Activated T-helper 17 cell treated with anti-CD3 and anti-CD28 coated beads, Interleukin-2, amount 50 U/mL, for 72 hours (primary cell): ENCODE results near the gene MOV10L1. TPM values are rescaled to one million over a fixed set of nuclear protein-coding genes. Genes with fewer than 3 reads are reported as not detected.
"Not testable (repeated sequence)": the region's sequence is repeated elsewhere in the genome, so short reads cannot be mapped to it uniquely, and the experiment has no call there.

Experiments
- ATAC-seq: fragments of 150-1000 bp; cut with Tn5 transposase; replicated peaks from 2 replicates; pipeline ENCODE4 v1.10.0; 2021; ENCODE audit warnings: mild to moderate bottlenecking, moderate library complexity
- H3K27ac Mint-ChIP-seq: one replicate; pipeline ENCODE4 v1.8.0; 2022; ENCODE audit warnings: mixed read lengths
- H3K27me3 Mint-ChIP-seq: one replicate; pipeline ENCODE4 v1.8.0; 2022; ENCODE audit warnings: mixed read lengths
- H3K36me3 Mint-ChIP-seq: one replicate; pipeline ENCODE4 v1.8.0; 2022; ENCODE audit warnings: low read depth, mild to moderate bottlenecking, mixed read lengths
- H3K4me1 Mint-ChIP-seq: one replicate; pipeline ENCODE4 v1.8.0; 2022; ENCODE audit warnings: mixed read lengths
- H3K4me3 Mint-ChIP-seq: one replicate; pipeline ENCODE4 v1.8.0; 2022; ENCODE audit warnings: mild to moderate bottlenecking, mixed read lengths
- H3K9me3 Mint-ChIP-seq: one replicate; pipeline ENCODE4 v1.8.0; 2022; ENCODE audit warnings: mixed read lengths
- total RNA-seq, 2 donors: library from RNA; stranded (reverse); gene quantifications; one replicate each; pipeline ENCODE4 v1.2.3, GENCODE V29; 2022

MOV10L1 gene
- total RNA-seq, 2 donors from 2014 or later: not detected

DNA sequence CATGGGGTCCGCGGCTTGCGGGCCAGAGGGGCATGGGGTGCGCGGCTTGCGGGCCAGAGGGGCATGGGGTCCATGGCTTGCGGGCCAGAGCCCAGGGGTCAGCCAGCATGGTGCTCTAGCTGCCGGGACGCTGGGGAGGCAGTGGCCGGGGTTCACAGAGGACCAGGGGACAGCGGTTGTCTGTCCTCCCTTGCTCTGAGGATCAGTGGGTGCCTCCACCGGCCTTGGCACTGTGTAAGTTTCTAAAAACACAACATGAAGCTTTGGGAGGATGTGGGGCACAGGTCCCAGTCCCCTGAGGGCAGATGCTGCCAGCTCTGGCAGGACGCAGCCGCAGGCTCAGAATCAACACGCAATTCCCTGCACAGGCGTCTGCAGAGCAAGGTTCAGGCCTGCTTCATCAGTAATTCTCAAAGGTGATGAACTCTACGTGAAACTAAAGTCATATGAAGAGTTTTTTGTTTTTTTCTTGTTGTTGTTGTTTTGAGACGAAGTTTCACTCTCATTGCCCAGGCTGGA, 7.5 kb upstream of the MOV10L1 start:
- ATAC-seq: no peak

DNA sequence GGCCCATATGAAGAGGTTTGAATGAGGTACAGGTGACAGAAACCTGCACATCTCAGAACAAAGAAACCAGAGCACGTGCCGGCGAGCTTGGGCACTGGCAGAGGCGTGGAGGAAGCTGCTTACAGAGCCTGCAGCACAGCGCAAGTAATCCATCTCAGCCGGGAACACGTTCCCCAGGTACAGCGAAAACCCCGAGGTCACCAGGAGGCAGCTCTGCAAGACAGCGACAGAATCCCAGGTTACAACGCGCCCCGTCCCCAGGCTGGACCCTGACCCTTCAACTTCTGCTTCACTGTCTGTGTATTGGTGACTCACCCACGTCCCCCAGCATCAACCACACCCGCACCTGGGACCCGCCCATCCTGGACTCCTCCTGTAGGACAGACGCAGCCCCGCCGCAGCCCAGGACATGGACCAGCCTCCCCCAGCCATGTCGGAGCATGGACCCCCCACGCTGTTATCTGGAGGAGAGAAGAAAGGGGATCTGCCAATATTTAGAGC, 6.8 kb upstream of the MOV10L1 start:
- no peak for ATAC-seq
- Mint-ChIP-seq H3K4me3 (no peak overlapping the region), H3K27ac (no peak overlapping the region), H3K9me3 (no peaks in the 10 kb centered on the region), H3K27me3 (peaks cover 30% of the 10 kb centered on the region), H3K4me1 (peaks cover 7% of the 10 kb centered on the region), H3K36me3 (no peaks in the 10 kb centered on the region)

More for the DNA sequence above, 7.5 kb upstream of the MOV10L1 start:
- Mint-ChIP-seq H3K27ac (no peak overlapping the region), H3K36me3 (no peaks in the 10 kb centered on the region), H3K9me3 (no peaks in the 10 kb centered on the region), H3K4me1 (peaks cover 7% of the 10 kb centered on the region), H3K27me3 (peaks cover 29% of the 10 kb centered on the region), H3K4me3 (no peak overlapping the region)

DNA sequence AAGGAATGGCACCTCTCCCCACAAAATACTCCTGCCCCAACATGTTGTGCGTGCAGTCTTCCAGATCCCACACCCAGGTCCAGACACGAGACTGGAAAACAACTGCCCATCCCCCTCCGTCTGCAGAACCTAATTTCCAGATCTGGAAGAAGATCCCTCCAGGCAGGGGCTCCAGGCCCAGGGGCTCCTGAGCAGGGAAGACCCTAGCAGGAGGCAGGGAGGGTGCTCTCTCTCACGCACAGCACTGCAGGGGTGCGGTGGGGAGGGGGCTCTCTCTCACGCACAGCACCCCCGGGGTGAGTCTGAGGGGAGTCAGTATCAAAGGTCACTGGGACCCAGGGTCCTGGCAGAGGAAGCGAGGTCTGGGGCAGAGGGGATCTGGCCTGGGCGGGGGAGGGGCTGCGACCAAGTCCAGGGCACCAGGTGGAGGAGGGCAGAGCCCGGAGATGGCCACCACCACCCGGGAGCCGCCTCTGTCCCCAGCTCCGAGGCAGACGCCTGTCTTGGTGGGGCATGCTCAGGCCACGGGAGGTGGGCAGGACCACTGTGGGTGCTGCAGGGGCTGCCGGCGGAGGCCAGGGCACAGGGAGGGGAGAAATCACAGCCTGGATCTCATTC, 6.2 kb upstream of the MOV10L1 start:
- no peaks in the 10 kb centered on the region for H3K36me3 Mint-ChIP-seq
- H3K4me1 Mint-ChIP-seq: peaks cover 7% of the 10 kb centered on the region
- H3K27me3 Mint-ChIP-seq: peaks cover 30% of the 10 kb centered on the region
- ATAC-seq: no peak
- H3K4me3 Mint-ChIP-seq: no peak overlapping the region
- no peaks in the 10 kb centered on the region for H3K9me3 Mint-ChIP-seq
- H3K27ac Mint-ChIP-seq: no peak overlapping the region

DNA sequence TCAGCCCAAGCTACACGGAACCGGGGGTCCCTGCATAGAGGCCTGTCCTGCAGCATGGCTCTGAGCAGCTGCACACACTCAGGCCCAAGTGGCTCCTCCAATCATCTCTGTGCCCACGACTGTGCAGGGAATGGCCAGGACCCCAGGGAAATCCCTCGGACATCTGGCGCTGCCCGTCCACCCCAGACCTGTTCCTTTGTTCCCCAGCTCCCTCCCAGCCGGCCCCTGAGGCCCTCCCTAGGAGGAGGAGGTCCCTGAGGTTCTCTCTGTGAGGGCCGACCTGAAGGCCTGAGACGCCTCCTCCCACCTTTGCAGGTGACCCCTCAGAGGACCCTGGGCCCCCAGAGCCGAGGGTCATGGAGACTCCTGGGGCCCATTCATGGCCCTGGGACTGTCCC, 5.7 kb upstream of the MOV10L1 start:
- H3K27ac Mint-ChIP-seq: no peak overlapping the region
- H3K4me1 Mint-ChIP-seq: peaks cover 7% of the 10 kb centered on the region
- H3K9me3 Mint-ChIP-seq: no peaks in the 10 kb centered on the region
- no peaks in the 10 kb centered on the region for H3K36me3 Mint-ChIP-seq
- no peak for ATAC-seq
- H3K4me3 Mint-ChIP-seq: no peak overlapping the region
- peaks cover 30% of the 10 kb centered on the region for H3K27me3 Mint-ChIP-seq

DNA sequence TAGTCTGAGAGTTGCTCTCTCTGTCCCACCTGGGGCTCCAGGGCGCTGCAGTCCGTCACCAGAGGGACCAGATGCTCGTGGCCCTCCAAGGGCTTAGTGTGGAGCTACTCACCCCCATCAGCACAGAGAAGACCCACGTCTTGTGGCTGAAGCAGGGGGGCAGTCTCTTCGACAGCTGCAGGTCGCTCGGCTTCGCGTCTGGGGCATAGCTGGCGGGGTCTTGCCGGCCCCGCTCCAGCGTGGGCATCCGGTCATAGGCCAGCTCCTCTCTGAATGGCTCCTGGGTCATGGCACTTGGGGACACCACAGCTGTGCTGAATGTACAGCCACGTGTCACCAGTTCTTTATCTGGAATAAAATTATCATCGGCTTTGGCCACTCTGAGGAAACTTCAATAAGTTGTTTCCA, 5.2 kb upstream of the MOV10L1 start:
- Mint-ChIP-seq H3K9me3 (no peaks in the 10 kb centered on the region), H3K36me3 (no peaks in the 10 kb centered on the region), H3K4me3 (no peak overlapping the region), H3K27ac (no peak overlapping the region), H3K4me1 (peaks cover 7% of the 10 kb centered on the region), H3K27me3 (peaks cover 30% of the 10 kb centered on the region)
- ATAC-seq: no peak

DNA sequence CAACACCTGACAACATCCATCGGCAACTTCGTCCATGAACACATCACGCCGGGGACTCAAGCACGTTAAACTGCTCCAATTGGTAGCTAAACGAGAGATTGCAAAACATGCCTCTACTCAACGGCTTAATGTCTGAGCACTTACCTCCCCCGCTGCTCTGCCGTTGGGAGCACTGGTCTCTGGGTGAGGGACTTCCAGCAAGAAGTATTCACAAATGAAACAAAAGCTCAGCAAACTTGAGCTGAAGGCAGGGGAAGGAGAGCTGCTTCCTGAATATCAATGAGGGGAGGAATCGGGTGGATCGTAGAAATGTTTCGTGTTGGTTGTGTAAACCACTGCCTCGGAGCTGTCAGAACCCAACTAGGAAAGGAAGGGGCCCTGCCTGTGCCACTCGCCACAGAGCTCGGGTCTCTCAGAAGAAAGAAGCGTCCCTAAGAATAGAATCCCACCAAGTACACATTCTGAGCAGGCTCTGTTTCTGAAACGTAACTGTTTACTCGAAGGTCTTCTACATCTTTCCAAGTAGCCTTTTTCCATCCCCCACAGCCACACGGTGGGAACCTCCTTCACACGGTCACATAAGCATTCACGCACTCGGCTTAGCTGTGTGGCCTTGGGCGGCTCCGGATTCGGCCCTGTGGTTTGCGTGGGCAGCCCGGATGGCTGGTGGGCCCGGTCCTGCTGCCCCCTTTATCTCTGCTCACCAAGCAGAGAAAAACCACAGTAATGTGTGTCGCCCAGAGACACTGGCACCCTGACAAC, 4.4 kb upstream of the MOV10L1 start, which contains the start of gene MLC1:
Gene MLC1 (minus strand): TSS at position 216 of the 762 bp plus-strand sequence. CDS start 524 bp downstream, outside the sequence.
- Mint-ChIP-seq H3K4me1 (peaks cover 7% of the 10 kb centered on the region), H3K27me3 (peaks cover 30% of the 10 kb centered on the region), H3K9me3 (no peaks in the 10 kb centered on the region), H3K36me3 (no peaks in the 10 kb centered on the region), H3K27ac (peak within 1 kb of the TSS; percentile 50), H3K4me3 (no peak within 1 kb of the TSS)
- peak; percentile 29 for ATAC-seq

DNA sequence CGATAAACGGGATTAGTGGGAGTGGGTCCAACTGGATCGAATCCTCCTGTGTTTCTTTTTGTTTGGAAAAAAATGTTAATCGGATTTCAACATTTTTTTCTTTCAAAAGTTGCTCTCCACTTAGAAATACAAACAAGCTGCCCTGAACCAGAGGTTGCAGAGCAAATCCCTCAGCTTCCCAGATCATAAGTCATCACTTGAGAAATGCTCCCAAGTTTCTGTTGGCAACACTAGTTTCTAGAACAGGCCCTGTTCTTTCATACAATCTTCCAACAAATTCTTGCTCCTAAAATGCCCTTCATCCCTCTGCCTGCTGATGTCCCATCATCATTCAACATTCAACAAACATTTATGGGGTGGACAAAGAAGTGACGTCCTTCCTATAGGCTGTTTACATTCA, 3.3 kb upstream of the MOV10L1 start:
- H3K9me3 Mint-ChIP-seq: no peaks in the 10 kb centered on the region
- peaks cover 7% of the 10 kb centered on the region for H3K4me1 Mint-ChIP-seq

DNA sequence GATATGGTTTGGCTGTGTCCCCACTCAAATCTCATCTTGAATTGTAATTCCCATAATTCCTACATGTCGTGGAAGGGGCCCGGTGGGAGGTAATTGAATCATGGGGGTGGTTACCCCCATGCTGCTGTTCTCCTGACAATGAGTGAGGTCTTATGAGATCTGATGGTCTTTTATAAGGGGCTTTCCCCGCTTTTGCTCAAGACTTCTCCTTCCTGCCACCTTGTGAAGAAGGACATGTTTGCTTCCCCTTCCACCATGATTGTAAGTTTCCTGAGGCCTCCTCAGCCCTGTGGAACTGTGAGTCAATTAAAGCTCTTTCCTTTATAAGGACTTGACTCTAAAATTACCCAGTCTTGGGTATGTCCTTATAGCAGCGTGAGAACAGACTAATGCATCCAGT, 2.8 kb upstream of the MOV10L1 start:
- H3K4me1 Mint-ChIP-seq, ATAC-seq, H3K36me3 Mint-ChIP-seq, H3K4me3 Mint-ChIP-seq, H3K27ac Mint-ChIP-seq, H3K9me3 Mint-ChIP-seq: not testable (repeated sequence)
- H3K27me3 Mint-ChIP-seq: peaks cover 19% of the 10 kb centered on the region

More for the DNA sequence above, 3.3 kb upstream of the MOV10L1 start:
- Mint-ChIP-seq H3K27me3 (peaks cover 22% of the 10 kb centered on the region), H3K27ac (no peak overlapping the region), H3K4me3 (no peak overlapping the region), H3K36me3 (no peaks in the 10 kb centered on the region)
- no peak for ATAC-seq

DNA sequence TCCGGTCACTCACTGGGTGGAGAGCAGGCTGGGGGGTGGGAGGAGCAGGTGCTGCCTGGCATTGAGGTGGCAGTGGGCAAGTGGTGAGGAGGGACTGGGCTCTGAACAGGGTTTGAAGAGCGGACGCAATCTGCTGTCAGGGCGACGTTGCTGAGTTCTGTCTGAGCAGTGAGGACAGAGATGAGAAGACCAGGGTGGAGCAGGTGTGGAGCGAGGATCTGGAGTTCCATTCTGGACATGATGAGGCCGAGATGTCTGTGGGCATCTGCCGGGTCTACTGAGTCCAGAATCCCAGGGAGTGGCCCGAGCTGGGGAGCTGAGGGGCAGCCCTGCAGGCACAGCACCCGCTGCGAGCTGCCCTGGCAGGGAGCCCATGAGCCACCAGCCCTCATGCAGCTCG, 2.2 kb upstream of the MOV10L1 start:
- Mint-ChIP-seq H3K27me3 (peaks cover 19% of the 10 kb centered on the region), H3K4me1 (peaks cover 7% of the 10 kb centered on the region), H3K36me3 (no peaks in the 10 kb centered on the region), H3K9me3 (no peaks in the 10 kb centered on the region), H3K4me3 (no peak overlapping the region), H3K27ac (no peak overlapping the region)
- no peak for ATAC-seq

DNA sequence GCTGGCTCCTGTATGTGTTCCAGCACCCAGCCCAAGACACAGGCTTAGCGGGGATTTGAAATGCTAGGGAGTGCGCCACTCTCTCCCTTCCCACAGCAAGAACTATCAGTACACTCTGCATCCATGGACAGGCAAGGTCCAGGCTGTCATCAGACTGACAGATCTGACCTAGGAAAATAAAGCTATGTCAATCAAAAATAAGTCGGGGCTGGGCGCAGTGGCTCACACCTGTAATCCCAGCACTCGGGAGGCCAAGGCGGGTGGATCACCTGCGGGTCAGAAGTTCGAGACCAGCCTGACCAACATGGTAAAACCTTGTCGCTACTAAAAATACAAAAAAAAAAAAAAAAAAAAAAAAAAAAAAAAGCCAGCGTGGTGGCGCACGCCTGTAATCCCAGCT, 1.7 kb upstream of the MOV10L1 start:
- Mint-ChIP-seq H3K4me3 (no peak overlapping the region), H3K9me3 (no peaks in the 10 kb centered on the region), H3K27ac (no peak overlapping the region), H3K27me3 (peaks cover 17% of the 10 kb centered on the region), H3K4me1 (peaks cover 7% of the 10 kb centered on the region), H3K36me3 (no peaks in the 10 kb centered on the region)
- no peak for ATAC-seq

DNA sequence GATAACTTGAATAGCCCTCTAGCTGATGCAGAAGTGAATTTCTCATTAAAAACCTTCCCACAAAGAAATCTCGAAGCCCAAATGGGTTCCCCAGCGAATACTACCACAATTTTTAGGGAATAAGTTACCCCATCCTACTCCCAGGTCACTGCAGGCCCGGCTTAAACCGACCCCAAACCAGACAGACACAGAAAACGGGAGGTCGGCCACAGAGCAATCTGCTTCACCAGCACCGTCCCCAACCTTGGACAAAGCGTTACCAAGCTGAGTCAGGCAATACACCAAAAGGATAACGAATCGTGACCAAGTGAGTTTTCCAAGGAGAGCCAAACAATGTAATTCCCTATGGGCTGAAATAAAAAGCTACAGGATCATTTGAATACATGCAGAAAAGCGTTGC, 575 bp upstream of the MOV10L1 start:
- no peaks in the 10 kb centered on the region for H3K9me3 Mint-ChIP-seq
- H3K27me3 Mint-ChIP-seq: peaks cover 16% of the 10 kb centered on the region
- no peak for ATAC-seq
- H3K4me1 Mint-ChIP-seq: peaks cover 7% of the 10 kb centered on the region
- no peak overlapping the region for H3K4me3 Mint-ChIP-seq
- no peaks in the 10 kb centered on the region for H3K36me3 Mint-ChIP-seq
- no peak overlapping the region for H3K27ac Mint-ChIP-seq

DNA sequence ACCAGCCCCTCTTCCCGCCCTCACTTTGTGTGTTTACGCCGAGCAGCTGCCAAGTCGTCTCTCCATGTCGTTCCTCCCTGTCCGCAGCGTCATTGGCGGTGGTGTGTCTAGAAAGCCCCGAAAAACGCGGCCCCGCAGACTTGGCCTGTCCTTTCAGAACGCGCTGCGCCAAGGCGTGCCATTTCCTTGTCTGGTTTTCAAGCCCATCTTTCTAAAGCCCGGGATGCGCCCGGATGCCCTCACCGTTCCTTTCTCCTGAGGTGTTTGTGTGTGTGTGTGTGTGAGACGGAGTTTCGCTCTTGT, 557 bp downstream of the MOV10L1 start:
- Mint-ChIP-seq H3K27ac (no peak overlapping the region), H3K4me3 (no peak overlapping the region)

DNA sequence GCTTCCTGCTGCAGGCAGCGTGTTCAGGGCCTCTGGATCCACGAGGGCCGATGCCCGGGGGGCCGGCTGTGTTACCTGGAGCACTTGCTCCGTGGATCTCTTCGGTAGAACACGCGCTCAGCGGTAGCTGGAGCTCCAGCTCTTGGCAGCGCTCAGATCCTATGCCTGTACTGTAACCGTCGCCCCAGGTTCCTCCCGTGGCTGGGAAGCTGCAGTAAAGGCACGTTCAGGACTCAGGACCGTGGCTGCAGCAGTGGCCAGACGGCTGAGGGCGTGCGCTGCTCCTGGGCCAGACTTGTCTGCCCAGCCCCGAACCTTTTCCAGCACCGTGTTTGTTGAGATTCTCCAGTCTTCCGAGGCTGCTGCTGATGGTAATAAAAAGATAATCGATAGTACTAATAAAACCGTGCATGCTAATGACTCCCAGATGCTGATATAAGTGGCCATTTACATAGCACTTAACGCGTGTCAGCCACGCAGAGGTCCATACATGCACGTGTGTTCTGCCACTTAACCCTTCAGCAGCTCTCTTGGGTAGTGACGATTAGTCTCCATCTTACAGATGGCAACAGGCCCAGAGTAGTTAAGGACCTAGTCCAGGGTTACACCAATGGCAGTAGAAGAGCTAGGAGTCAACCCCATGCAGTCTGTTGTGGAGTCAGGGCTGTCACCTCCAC, 1.4 kb downstream of the MOV10L1 start:
- Mint-ChIP-seq H3K36me3 (no peaks in the 10 kb centered on the region), H3K4me1 (no peaks in the 10 kb centered on the region), H3K27me3 (peaks cover 14% of the 10 kb centered on the region), H3K27ac (no peak overlapping the region), H3K9me3 (no peaks in the 10 kb centered on the region), H3K4me3 (no peak overlapping the region)
- ATAC-seq: no peak

More for the DNA sequence above, 557 bp downstream of the MOV10L1 start:
- Mint-ChIP-seq H3K27me3 (peaks cover 14% of the 10 kb centered on the region), H3K9me3 (no peaks in the 10 kb centered on the region), H3K36me3 (no peaks in the 10 kb centered on the region), H3K4me1 (peaks cover 2% of the 10 kb centered on the region)
- ATAC-seq: no peak

DNA sequence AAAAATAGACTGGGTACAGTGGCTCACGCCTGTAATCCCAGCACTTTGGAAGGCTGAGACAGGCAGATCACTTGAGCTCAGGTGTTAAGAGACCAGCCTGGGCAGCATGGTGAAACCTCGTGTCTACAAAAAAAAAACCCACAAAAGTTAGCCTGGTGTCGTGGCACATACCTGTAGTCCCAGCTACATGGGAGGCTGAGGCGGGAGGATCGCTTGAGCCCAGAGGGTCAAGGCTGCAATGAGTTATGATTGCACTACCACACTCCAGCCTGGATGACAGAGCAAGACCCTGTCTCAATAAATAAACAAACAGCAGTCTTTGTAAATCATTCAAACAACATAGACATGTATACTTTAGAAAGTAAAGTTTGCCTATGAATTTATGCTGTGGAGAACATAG, 2.5 kb downstream of the MOV10L1 start:
- Mint-ChIP-seq H3K4me1 (no peaks in the 10 kb centered on the region), H3K4me3 (no peak overlapping the region), H3K9me3 (no peaks in the 10 kb centered on the region), H3K27me3 (peaks cover 5% of the 10 kb centered on the region), H3K36me3 (no peaks in the 10 kb centered on the region), H3K27ac (no peak overlapping the region)
- no peak for ATAC-seq

DNA sequence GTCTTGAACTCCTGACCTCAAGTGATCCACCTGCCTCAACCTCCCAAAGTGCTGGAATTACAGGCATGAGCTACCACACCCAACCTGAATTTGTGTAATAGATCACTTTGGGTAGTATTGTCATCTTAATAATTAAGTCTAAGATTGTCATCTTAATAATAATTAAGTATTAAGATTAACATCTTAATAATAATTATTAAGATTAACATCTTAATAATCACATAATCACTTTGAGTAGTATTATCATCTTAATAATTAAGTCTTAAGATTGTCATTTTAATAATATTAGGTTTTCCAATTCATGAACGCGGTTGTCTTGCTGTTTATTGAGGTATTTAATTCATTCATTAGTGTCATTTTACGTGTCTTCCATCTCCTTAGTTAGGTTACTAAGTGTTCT, 8.2 kb downstream of the MOV10L1 start:
- Mint-ChIP-seq H3K4me3 (no peak overlapping the region), H3K27ac (no peak overlapping the region), H3K36me3 (no peaks in the 10 kb centered on the region), H3K27me3 (peaks cover 28% of the 10 kb centered on the region), H3K4me1 (no peaks in the 10 kb centered on the region), H3K9me3 (no peaks in the 10 kb centered on the region)
- ATAC-seq: no peak
